NCI-H82 treated with DMSO at 0.1 percent for 48 hours (cell line): Measurements from ENCODE around the gene MAN2A1.
"Not testable (repeated sequence)": the region's sequence is repeated elsewhere in the genome, so short reads cannot be mapped to it uniquely, and the experiment has no call there.

Experiments used
- DNase-seq: peaks from one replicate; lab custom pipeline; 2025; ENCODE audit not compliant: unreplicated experiment; lab: John Stamatoyannopoulos, UW

MAN2A1 gene

DNA sequence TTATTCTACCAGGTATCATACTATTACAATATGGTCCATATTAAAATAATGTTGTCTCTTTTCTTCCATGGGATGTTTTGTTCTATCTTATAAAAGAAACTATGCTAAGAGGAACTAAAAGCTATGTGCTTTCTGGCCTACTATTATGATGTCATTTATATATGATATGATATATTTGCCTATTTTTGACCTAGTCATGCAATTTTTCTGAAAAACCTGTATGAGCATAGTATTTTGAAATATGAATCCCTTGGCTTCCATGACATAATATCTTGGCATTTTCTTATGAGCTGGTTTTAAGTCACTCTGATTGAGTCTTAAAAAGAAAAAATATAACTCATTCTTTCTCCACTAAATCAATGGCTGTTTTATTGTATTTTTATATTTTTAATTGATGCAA lies 60.7 kb downstream of the MAN2A1 start:
- no peak for DNase-seq

- no peak for DNase-seq
Measured at GRCh38 chr5:109753279-109753678, 63.6 kb downstream of the MAN2A1 start.

GRCh38 chr5:109754319-109754718 lies 64.6 kb downstream of the MAN2A1 start:
- DNase-seq = no peak

DNA sequence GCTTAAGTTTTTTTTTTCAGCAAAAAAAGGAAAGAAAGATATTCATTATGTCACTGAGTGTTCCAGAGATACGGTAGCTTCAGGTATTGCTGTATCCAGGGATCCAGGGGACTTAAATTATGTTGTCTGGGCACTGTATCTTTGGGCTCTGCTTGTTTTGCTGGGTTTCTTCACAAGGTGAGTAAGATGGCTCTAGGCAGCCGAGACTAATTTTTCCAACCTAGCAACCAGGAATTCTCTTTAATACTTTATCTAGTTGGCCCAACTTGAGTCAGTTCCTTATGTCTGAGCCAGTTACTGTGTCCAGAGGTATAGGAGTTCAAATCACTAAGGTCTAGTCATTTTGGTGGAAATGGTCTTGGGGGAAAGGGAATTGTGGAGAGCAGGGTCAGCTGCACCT lies 66.0 kb downstream of the MAN2A1 start:
- no peak for DNase-seq

DNA sequence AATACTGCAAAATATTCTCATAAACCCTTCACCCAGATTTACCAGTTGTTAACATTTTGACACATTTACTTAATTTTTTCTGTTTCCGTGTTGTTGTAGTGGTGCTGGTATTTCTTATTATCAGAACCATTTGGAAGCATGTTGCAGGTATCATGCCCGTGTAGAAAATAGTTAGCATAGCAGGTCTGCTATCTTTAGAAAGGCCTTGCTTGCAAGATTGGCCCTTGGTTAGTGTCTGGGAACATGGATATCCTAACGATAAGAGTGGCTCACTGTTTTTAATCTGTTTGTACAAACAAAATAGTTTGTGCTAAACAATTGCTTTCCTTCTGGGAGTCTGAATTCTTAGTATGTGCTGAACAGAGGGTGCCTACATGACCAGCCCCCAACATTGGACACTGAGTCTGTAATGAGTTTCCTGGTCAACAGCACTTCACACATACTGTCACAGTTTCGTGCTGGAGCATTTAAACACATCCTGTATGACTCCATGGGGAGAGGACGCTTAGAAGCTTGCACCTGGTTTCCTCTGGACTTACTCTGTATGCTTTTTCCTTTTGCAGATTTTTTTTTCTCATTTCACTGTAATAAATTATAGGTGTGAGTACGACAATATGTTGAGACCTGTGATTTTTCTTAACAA lies 66.9 kb downstream of the MAN2A1 start:
- DNase-seq = no peak

DNA sequence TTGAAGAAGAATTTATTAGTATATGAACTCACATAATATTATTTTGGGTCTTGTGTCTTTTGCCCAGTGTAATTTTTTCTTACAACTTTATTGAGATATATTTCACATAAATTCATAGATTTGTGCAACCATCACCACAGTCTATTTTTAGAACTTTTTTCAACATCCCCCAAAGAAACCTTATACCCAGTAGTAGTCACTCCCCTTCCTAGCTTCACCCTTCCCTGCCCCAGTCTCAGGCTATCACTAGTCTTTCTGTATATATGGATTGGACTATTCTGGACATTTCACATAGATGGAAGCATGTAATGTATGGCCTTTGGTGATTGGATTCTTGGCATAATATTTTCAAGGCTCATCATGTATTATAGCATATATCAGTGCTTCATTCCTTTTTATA lies 67.8 kb downstream of the MAN2A1 start:
- DNase-seq = no peak

- DNase-seq = no peak
Measured at GRCh38 chr5:109759306-109759705, 69.6 kb downstream of the MAN2A1 start.

- not testable (repeated sequence) for DNase-seq
Measured at GRCh38 chr5:109760130-109760529, 70.4 kb downstream of the MAN2A1 start.

DNA sequence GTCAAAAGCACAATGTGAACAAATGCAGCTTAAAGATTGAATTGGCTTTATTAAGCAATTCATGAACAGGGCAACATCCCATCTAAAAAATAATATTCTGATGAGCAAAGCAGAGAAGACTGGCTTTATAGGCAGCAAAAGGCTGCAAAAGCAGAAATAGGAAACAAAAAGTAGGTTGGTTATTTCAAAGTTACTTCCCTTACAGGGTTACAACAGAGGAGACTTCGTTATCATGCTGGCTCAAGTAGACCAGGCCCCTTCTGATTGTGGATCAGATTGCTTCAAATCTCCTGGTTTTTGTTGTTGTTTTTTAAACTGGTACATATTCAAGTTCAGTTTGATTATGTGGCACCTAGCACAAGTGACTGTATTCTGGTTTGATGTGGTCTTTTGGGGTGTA lies 73.1 kb downstream of the MAN2A1 start:
- DNase-seq = no peak

DNA sequence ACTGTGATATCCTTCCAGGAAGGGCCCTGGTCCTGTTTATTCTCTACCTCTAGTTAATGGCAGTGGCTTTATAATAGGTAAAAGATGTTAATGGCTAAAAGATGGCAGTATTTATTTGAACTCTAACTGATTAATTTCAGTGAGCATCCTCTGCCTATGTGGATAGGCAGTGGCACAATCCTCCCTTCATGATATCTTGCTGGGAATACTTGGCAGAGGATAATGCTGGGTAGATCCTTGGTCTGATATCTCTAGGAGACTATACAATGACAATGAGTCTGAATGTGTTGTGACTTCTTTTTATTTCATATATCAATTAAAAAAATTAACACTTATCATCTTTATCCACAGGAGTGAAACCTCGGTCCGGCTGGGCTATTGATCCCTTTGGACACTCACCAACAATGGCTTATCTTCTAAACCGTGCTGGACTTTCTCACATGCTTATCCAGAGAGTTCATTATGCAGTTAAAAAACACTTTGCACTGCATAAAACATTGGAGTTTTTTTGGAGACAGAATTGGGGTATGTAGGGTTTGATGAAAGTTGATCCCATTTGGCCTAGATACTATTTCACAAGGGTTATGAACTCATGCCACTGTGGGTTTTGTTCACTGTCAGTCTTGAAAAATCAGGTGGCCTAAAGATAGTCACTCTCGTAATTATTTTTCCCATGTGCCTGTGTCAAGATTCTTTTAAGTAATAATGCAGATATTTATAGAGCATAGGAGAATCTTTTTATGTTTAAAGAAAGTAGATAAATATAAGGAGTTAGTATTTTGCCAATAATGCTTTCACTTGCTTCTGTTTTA lies 77.7 kb downstream of the MAN2A1 start:
- no peak for DNase-seq

DNA sequence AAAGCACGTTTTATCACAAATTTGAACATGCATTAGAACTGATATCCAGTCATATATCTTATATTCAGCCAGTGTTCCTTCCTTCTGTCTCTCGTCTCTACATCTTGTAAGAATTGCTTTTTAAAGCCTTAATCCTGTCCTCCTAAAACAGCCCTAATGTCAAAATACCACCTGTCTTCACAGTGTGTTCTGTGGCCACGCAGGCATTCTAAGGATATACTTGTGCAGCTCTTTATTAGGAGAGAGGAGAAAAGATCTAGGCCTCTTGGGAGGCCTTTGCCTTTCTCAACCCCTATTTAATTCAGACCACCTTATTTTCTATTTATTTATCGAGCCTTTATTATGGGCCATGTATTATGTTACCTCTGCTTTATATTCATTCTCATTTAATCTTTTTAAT lies 78.3 kb downstream of the MAN2A1 start:
- peak; percentile 20 for DNase-seq

DNA sequence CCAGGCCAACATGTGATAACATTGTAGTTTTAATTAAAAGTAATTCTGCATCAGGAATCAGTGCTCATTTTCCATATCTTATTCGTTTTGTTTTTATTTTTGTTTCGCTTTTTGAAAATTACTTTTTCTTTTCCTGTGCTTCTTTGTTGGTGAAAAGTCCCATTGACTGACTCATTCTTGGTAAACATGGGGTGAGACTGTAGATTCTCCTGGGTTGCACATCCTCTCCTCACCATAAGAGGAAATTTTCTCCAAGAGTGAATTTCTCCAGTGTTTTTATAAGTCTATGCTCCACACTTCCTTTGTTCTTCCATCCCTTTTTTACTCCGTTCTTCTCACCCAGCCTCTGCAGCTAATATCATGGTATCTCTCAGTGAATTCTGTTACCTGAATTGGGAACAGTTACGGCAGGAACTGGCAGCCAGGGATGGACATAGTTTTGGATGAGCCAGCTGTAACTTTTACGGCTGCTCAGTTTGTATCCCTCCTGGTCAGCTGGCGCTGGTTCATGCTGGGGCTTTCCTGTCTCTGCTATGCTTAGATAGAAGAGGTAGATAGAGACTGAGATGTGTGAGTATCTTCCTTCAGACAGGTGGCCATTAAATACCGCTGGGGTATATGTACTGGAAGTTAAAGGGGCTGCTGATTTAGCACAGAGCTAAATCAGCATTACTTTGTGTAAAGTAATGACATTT lies 80.0 kb downstream of the MAN2A1 start:
- no peak for DNase-seq

GRCh38 chr5:109775130-109775529 lies 85.4 kb downstream of the MAN2A1 start:
- no peak for DNase-seq

DNA sequence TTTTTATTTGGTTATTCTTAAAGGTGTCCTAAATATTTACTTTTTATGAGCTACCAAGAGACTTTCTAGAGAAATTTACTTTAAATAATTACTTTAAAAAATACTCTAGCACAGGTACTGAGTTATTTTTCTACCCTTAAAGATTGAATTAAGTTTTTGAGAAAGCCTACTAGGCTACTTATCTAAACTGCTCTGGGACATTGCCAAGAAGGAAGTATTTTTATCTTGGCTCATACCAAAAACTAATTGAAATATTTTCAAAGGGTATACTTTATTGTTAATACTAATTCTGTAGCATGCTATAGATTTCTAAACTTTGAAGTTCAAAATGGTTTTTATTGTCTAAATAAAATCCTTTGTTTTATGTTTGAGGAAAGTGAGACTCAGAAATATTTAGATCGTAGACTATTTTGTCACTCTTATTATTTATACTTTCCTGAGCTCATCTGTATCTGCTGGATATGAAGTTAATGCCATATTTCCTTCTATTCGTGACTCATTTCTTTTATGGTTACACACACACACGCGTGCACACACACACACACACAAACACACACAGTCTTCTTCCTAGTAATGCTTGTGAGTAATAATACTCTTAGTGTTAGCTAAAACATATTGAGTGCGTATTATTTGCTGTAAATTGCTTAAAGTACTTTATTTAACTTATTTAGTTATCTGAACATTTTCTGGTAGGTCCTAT lies 89.5 kb downstream of the MAN2A1 start:
- no peak for DNase-seq

DNA sequence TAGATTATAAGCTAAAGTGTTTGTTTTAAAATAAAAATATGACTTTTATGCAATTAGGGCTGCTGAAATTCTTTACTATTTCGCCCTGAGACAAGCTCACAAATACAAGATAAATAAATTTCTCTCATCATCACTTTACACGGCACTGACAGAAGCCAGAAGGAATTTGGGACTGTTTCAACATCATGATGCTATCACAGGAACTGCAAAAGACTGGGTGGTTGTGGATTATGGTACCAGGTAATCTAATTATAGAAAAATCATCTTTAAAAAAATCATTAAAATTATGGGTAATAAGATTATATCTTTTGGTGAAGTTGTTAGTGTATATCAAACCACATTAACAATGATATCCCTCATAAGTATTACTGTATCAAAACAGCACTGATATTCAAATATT lies 95.0 kb downstream of the MAN2A1 start:
- DNase-seq = no peak

DNA sequence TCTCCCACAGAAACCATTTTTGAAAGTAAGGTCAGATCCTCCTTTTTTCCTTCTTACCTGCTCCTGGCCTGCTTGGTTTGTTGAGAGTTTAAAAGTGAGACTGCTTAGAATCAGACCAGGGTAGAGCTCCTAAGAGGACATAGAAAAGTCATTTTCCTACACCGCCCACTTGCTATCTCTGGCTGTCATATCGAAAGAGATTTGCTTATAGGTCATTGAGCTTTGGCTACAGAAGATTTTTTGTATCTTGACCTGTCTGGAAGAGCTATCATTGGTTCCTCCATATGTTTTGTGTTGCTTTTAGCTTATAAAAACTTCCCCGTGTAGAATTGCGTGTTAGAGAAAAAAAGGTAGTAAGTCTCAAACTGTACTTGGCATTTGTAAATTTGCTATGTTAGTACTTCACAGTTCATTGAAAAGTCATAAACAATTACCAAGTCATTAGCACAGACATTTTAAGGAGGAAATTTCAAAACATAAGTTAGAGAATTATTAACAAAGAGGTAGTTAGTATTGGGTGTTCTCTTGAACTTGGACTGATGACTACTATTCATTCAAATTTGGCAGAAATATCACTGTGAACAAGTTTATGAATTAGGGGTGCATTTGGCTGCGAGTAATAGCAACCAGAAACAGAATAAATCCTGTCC lies 96.6 kb downstream of the MAN2A1 start:
- no peak for DNase-seq

DNA sequence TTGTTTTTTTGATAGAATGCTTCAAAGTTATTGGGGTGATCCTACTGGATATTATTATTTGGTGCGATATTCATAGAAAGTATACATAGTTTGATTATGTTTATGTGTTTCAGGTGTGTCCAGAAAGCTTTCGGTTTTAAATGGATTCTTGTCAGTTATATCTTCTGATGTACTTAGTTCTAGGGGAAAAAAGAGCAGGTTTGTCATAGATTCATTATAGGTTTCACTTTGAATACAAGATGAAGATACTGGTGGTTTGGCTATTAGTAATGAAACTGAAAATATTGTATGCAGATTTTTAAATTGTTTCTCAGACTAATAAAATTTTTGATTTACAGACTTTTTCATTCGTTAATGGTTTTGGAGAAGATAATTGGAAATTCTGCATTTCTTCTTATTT lies 98.9 kb downstream of the MAN2A1 start:
- DNase-seq = no peak

GRCh38 chr5:109792613-109793012 lies 102.9 kb downstream of the MAN2A1 start:
- DNase-seq = no peak

DNA sequence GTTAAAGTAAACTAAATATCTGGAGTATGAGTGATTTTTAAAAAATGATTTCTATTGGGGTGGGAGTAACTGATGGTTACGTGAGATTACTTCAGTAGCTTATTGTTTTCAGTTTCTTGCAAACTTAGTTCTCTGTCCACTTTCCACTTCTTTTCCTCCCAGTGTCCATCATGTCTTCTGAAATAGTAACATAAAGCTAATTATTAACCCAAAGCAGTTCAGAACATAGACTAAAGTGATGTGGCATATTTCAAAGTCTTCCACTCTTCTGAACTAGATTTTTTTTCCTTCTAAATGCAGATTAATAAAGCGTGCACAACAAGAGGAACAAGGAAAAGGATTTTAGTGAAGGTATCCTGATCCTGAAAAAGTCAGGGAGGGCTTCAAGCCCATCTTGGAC lies 114.1 kb downstream of the MAN2A1 start:
- DNase-seq = no peak

GRCh38 chr5:109805472-109805871 lies 115.7 kb downstream of the MAN2A1 start:
- no peak for DNase-seq

DNA sequence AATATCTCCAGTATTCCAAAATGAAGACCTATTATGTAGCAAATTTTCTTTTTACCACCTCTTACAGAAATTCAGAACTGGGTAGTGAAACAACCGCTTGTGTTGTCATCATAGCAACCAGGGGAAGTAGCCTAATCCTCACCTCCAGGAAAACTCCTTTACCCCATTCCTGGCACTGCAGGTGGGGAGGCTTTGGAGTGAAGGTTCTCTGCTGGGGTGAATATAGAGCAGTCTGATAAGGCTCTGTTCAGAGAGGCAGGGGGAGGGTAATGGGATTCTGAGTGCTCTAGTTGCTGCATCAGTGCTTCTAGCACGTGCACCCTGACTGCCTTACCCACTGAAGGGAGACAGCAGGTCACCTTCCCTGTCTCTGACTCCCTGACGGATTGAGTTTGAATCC lies 116.2 kb downstream of the MAN2A1 start:
- no peak for DNase-seq
